Cardiac ventricle fibroblast (primary cell): ENCODE results near the gene POLR2J2. TPM values are rescaled to one million over a fixed set of nuclear protein-coding genes. Genes with fewer than 3 reads are reported as not detected.

Experiments used
- total RNA-seq: library from RNA; depleted of rRNA; stranded (reverse); fragments of >200 nt; gene quantifications from 2 replicates; pipeline ENCODE4 v1.2.3, GENCODE V29; 2015

The POLR2J2 gene
- total RNA-seq: 1.5 and 2.1 TPM in 2 replicates

GRCh38 chr7:102671166-102671955 lies at the start of gene POLR2J2:
Gene POLR2J2, minus strand, starts transcription at chr7:102671663. Its CDS starts 62 bp downstream, at chr7:102671601.

DNA sequence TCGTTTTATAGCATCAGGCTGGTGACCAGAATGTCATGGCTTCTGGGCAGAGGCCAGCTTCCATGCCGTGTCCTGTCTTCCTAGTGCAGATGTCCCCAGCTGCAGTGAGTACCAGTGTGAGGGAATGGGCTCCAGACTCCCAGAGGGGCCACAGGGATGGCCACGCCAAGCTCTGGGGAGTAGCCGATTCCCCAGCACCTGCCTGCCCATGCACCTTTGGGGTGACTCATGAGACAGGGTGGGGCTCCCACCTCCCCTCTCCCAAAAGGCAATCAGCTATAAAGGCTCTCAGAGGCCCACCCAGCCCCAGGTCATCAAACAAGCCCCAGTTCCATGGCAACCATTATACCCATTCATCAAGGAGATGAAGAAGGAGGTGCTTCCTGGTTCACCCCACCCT lies 21.5 kb downstream of the POLR2J2 start, which contains the start of gene SPDYE2B:
Gene SPDYE2B (plus strand): TSS at position 396 of the 400 bp plus-strand sequence. CDS start 2,030 bp downstream, outside the sequence.

GRCh38 chr7:102642691-102643090 lies 28.8 kb downstream of the POLR2J2 start, which contains the start of gene UPK3BL1:
Gene UPK3BL1, minus strand, starts transcription at chr7:102642791. Its CDS starts 50 bp downstream, at chr7:102642741.

DNA sequence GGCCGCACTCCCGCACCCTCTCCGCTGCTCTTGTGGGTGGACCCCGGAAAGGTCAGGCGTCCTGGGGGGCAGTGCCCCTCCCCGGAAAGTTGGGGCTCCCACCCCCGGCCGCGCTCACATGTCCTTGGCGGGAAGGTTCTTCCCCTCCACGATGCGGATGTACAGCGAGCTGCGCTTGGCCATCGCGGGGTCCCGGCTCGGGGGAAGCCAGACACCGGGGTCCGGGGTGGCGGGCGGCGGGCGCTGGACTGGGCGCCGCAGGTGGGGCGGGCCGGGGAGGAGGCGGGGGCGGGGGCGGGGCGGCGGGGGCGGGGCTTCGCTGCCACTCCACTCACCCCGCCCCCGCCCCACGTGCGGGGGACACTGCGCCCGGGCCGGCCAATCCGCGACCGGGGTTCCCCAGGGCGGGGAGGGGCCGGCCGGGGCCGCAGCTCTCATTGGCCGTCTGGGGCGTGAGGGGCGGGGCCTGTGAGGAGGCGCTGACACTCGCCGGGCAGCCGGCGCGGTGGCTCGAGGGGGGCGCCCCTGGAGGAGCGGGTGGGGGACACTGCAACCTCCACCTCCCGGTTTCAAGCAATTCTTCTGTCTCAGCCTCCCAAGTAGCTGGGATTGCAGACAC lies 54.8 kb downstream of the POLR2J2 start, which contains the start of gene RASA4:
Gene RASA4 (minus strand): TSS at position 250 of the 619 bp plus-strand sequence. CDS start 67 bp downstream, at position 183.

Other genes starting within 250 kb of the POLR2J2 start
- 27.7 and 42.7 TPM in 2 replicates for gene ORAI2, start 238.1 kb downstream of the POLR2J2 start, total RNA-seq
- gene ALKBH4, start 206.8 kb downstream of the POLR2J2 start, total RNA-seq: 12.0 and 17.9 TPM in 2 replicates
- gene LRWD1, start 206.7 kb downstream of the POLR2J2 start, total RNA-seq: 11.8 and 13.9 TPM in 2 replicates
- gene POLR2J, start 192.7 kb downstream of the POLR2J2 start, total RNA-seq: 20.0 and 21.8 TPM in 2 replicates
- 2.6 and 5.3 TPM in 2 replicates for gene RASA4B, start 153.9 kb downstream of the POLR2J2 start, total RNA-seq
- gene UPK3BL2, start 128.0 kb downstream of the POLR2J2 start, total RNA-seq: 0.54 and 3.1 TPM in 2 replicates
- gene SPDYE2, start 120.4 kb downstream of the POLR2J2 start, total RNA-seq: not detected in 2 replicates
- 11.2 and 13.5 TPM in 2 replicates for gene POLR2J3, start 99.1 kb downstream of the POLR2J2 start, total RNA-seq
- 5.1 and 7.1 TPM in 2 replicates for gene RASA4, start 54.9 kb downstream of the POLR2J2 start, total RNA-seq
- 16.7 and 20.5 TPM in 2 replicates for gene UPK3BL1, start 28.9 kb downstream of the POLR2J2 start, total RNA-seq
- gene SPDYE2B, start 21.3 kb downstream of the POLR2J2 start, total RNA-seq: not detected in 2 replicates
- 9.4 and 17.3 TPM in 2 replicates for gene FAM185A, start 77.3 kb upstream of the POLR2J2 start, total RNA-seq
- 229 and 230 TPM in 2 replicates for gene LRRC17, start 241.3 kb upstream of the POLR2J2 start, total RNA-seq